Osteoblast (primary cell): Measurements from ENCODE around the gene ENDOU. TPM values are rescaled to one million over a fixed set of nuclear protein-coding genes. Genes with fewer than 3 reads are reported as not detected.

Experiments used
- DNase-seq: peaks from one replicate; pipeline ENCODE4 v3.0.0; 2011; ENCODE audit warnings: low spot score, mixed read lengths; ENCODE audit not compliant: insufficient read length; ENCODE audit errors: missing footprints
- H2AFZ ChIP-seq: 2 replicates; pipeline ENCODE4 v1.6.0; 2011; ENCODE audit warnings: mild to moderate bottlenecking, low read length
- H3K27ac ChIP-seq: 2 replicates; pipeline ENCODE4 v1.5.1; 2011; ENCODE audit warnings: mild to moderate bottlenecking, low read depth, low read length, moderate library complexity
- H3K27me3 ChIP-seq: 2 replicates; pipeline ENCODE4 v1.6.0; 2012; ENCODE audit warnings: mild to moderate bottlenecking, control low read depth, inconsistent platforms, low read length, moderate library complexity; ENCODE audit not compliant: insufficient read depth
- H3K36me3 ChIP-seq: 2 replicates; pipeline ENCODE4 v1.5.1; 2011; ENCODE audit warnings: mild to moderate bottlenecking, low read length, control low read depth, moderate library complexity; ENCODE audit not compliant: insufficient read depth
- H3K4me1 ChIP-seq: 2 replicates; pipeline ENCODE4 v1.5.1; 2011; ENCODE audit warnings: mild to moderate bottlenecking, low read length, control low read depth, moderate library complexity; ENCODE audit not compliant: insufficient read depth
- H3K4me2 ChIP-seq: 2 replicates; pipeline ENCODE4 v1.6.0; 2011; ENCODE audit warnings: mild to moderate bottlenecking, low read length; ENCODE audit not compliant: insufficient read depth
- H3K4me3 ChIP-seq: fragments of 200-600 bp; sonication (generic); 3 replicates; pipeline ENCODE4 v1.5.1; 2012; ENCODE audit warnings: mild to moderate bottlenecking, low read length, inconsistent platforms; ENCODE audit not compliant: insufficient read depth
- H3K79me2 ChIP-seq: 2 replicates; pipeline ENCODE4 v1.6.0; 2012; ENCODE audit warnings: mild to moderate bottlenecking, low read length, control low read depth, inconsistent platforms; ENCODE audit not compliant: insufficient read depth
- H3K9me3 ChIP-seq: 2 replicates; pipeline ENCODE4 v1.5.1; 2011; ENCODE audit warnings: low read depth, low read length, control low read depth
- H4K20me1 ChIP-seq: 2 replicates; pipeline ENCODE4 v1.6.0; 2012; ENCODE audit warnings: mild to moderate bottlenecking, low read length, control low read depth; ENCODE audit not compliant: insufficient read depth
- total RNA-seq: library from RNA; depleted of rRNA; stranded (reverse); fragments of >200 nt; gene quantifications from 2 replicates; pipeline ENCODE4 v1.2.3, GENCODE V29; 2012
- TF ChIP-seq, protein P1 (sequence below): IDR thresholded peaks from 2 replicates; pipeline ENCODE4 v1.5.1; 2011; ENCODE audit warnings: mild to moderate bottlenecking, low read depth, low read length, moderate library complexity; ENCODE audit errors: extremely low read depth

The ENDOU gene
- total RNA-seq, 1 donor, result not detected

DNA sequence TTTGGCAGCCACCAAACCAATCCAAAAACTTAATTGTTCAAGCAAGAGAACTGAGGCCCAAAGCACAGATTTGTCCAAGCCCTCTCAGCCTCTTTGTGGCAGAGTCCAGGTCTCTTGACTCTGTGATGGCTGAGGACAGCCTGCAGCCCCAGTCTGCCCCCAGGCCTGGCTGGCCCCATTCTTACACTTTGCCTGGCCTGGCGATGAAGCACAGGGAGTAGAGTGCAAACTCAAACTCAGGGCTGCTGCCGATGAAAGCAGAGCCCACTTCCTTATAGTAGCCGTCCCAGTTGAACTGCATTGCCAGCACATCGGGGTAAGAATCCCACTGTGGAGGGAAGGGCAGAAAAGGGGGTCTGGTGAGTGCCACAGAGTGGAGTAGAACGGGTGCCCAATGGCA, 13.8 kb downstream of the ENDOU start:
- H4K20me1 ChIP-seq, result no peaks in the 10 kb centered on the region
- no peak overlapping the region for H2AFZ ChIP-seq
- no peaks in the 10 kb centered on the region for H3K9me3 ChIP-seq
- TF ChIP-seq, protein P1, sequence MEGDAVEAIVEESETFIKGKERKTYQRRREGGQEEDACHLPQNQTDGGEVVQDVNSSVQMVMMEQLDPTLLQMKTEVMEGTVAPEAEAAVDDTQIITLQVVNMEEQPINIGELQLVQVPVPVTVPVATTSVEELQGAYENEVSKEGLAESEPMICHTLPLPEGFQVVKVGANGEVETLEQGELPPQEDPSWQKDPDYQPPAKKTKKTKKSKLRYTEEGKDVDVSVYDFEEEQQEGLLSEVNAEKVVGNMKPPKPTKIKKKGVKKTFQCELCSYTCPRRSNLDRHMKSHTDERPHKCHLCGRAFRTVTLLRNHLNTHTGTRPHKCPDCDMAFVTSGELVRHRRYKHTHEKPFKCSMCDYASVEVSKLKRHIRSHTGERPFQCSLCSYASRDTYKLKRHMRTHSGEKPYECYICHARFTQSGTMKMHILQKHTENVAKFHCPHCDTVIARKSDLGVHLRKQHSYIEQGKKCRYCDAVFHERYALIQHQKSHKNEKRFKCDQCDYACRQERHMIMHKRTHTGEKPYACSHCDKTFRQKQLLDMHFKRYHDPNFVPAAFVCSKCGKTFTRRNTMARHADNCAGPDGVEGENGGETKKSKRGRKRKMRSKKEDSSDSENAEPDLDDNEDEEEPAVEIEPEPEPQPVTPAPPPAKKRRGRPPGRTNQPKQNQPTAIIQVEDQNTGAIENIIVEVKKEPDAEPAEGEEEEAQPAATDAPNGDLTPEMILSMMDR, result no peak
- DNase-seq, result no peak
- no peak overlapping the region for H3K4me3 ChIP-seq
- peaks cover 19% of the 10 kb centered on the region for H3K4me1 ChIP-seq
- H3K79me2 ChIP-seq, result peaks cover 10% of the 10 kb centered on the region
- H3K27me3 ChIP-seq, result no peaks in the 10 kb centered on the region
- no peaks in the 10 kb centered on the region for H3K36me3 ChIP-seq
- no peak overlapping the region for H3K4me2 ChIP-seq
- H3K27ac ChIP-seq, result no peak overlapping the region

DNA sequence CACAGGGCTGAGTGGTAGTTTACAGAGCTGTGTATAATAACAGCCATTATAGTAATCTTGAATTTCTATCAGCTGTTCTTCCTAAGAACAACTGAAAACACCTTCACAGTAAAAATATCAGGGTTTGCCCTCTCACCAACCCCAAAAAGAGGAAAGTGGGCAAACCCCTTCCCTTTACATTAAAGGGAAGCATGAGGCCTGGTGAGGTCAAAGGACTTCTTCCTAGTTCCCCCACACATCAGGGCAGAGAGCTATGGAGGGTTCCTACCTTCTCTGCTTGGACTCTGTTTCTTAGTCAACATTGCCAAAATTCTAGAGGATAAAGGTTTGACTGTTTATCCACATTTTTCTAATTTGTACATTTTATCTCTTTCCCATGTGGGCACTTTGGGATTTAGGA, 15.0 kb downstream of the ENDOU start:
- Histone ChIP-seq H3K4me3 (no peak overlapping the region), H3K79me2 (peaks cover 14% of the 10 kb centered on the region), H3K4me2 (no peak overlapping the region), H3K9me3 (no peaks in the 10 kb centered on the region), H4K20me1 (no peaks in the 10 kb centered on the region), H3K4me1 (peaks cover 11% of the 10 kb centered on the region), H3K27me3 (no peaks in the 10 kb centered on the region), H2AFZ (no peak overlapping the region), H3K27ac (no peak overlapping the region), H3K36me3 (no peaks in the 10 kb centered on the region)
- TF ChIP-seq, protein P1, result no peak
- DNase-seq, result no peak

DNA sequence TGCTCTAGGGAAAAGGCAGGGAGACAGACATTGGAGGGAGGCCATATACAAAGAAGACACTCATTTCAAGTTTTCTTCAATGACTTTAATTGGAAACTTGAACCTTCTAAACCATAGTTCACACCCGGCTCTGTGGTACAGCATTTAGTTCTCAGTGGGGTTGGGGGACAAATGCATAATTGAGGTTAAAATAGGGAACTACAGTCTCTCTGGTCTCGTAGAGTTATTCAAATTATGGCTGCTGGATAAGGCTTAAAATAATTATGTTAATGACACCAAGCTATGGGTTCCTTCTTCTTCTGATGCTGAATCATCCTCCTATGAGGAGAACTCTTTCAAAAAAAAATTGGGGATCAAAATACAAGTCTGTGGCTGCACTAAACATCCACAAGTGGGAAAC, 15.6 kb downstream of the ENDOU start:
- Histone ChIP-seq H3K27me3 (no peaks in the 10 kb centered on the region), H3K9me3 (no peaks in the 10 kb centered on the region), H2AFZ (no peak overlapping the region), H3K36me3 (no peaks in the 10 kb centered on the region), H3K4me3 (no peak overlapping the region), H3K4me2 (no peak overlapping the region), H3K4me1 (peaks cover 13% of the 10 kb centered on the region), H3K79me2 (peaks cover 20% of the 10 kb centered on the region), H4K20me1 (no peaks in the 10 kb centered on the region), H3K27ac (no peak overlapping the region)
- DNase-seq, result no peak
- TF ChIP-seq, protein P1, result no peak

DNA sequence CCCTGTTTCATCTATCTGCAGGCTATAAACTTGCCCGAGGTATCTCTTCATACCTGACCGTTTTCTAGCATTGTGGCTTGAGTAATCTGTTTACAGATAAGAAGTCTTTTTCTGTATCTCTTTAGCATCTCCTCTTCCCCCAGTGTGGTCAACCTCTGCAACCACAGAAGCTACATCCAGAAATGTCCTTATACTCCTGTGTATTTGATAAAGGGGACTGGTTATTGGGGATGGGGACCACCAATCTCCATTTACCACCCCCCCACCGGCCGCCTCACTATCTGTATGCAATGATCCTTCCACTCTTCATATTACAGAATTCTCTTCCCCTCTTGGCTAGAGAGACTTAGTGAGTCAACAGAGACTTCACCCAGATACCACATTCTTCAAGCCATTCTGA, 16.1 kb downstream of the ENDOU start:
- Histone ChIP-seq H3K4me2 (no peak overlapping the region), H3K36me3 (no peaks in the 10 kb centered on the region), H3K27me3 (no peaks in the 10 kb centered on the region), H3K4me1 (peaks cover 14% of the 10 kb centered on the region), H3K9me3 (no peaks in the 10 kb centered on the region), H2AFZ (no peak overlapping the region), H3K79me2 (peaks cover 23% of the 10 kb centered on the region), H3K4me3 (no peak overlapping the region), H4K20me1 (no peaks in the 10 kb centered on the region), H3K27ac (no peak overlapping the region)
- TF ChIP-seq, protein P1, result no peak
- no peak for DNase-seq
